Ishikawa (cell line): Measurements from ENCODE around the gene CSTPP1.

Experiments
- CEBPB ChIP-seq: IDR thresholded peaks from 2 replicates; pipeline ENCODE4 v1.6.1; 2012
- CREB1 ChIP-seq: IDR thresholded peaks from 2 replicates; pipeline ENCODE4 v1.6.1; 2012; ENCODE audit warnings: low read depth
- EGR1 ChIP-seq: IDR thresholded peaks from 2 replicates; pipeline ENCODE4 v1.6.1; 2012
- EP300 ChIP-seq: IDR thresholded peaks from 2 replicates; pipeline ENCODE4 v1.6.1; 2012; ENCODE audit warnings: borderline replicate concordance
- FOXM1 ChIP-seq: IDR thresholded peaks from 2 replicates; pipeline ENCODE4 v1.6.1; 2012; ENCODE audit warnings: low read depth, borderline replicate concordance
- MAX ChIP-seq: IDR thresholded peaks from 2 replicates; pipeline ENCODE4 v1.6.1; 2012
- RAD21 ChIP-seq: IDR thresholded peaks from 2 replicates; pipeline ENCODE4 v1.6.1; 2012; ENCODE audit warnings: low read depth
- REST ChIP-seq: IDR thresholded peaks from 2 replicates; pipeline ENCODE4 v1.6.1; 2012; ENCODE audit warnings: low read depth, mild to moderate bottlenecking
- TAF1 ChIP-seq: IDR thresholded peaks from 2 replicates; pipeline ENCODE4 v1.6.1; 2012; ENCODE audit warnings: low read depth, mild to moderate bottlenecking
- TCF12 ChIP-seq: IDR thresholded peaks from 2 replicates; pipeline ENCODE4 v1.6.1; 2012; ENCODE audit warnings: low read depth
- TEAD4 ChIP-seq: IDR thresholded peaks from 2 replicates; pipeline ENCODE4 v1.6.1; 2012
- USF1 ChIP-seq: IDR thresholded peaks from 2 replicates; pipeline ENCODE4 v1.6.1; 2012
- YY1 ChIP-seq: IDR thresholded peaks from 2 replicates; pipeline ENCODE4 v1.6.1; 2012; ENCODE audit warnings: low read depth
- ZBTB7A ChIP-seq: IDR thresholded peaks from 2 replicates; pipeline ENCODE4 v1.6.1; 2012; ENCODE audit warnings: low read depth

GRCh38 chr11:47136921-47137320 is 200.4 kb downstream of the CSTPP1 start:
- TF ChIP-seq RAD21 (no peak), TEAD4 (no peak), CEBPB (no peak), MAX (no peak), YY1 (no peak), CREB1 (no peak), EP300 (no peak), FOXM1 (no peak), EGR1 (no peak), TAF1 (no peak), REST (no peak), TCF12 (no peak), USF1 (no peak), ZBTB7A (no peak)
